Activated CD4-positive, alpha-beta T cell treated with anti-CD3 and anti-CD28 coated beads, Interleukin-2, amount 50 U/mL, for 48 hours (primary cell): Measurements from ENCODE around the gene LRMDA.

Experiments used
- DNase-seq, 2 experiments: peaks; one replicate each; pipeline ENCODE4 v3.0.0-alpha.2; 2020

Gene LRMDA

DNA sequence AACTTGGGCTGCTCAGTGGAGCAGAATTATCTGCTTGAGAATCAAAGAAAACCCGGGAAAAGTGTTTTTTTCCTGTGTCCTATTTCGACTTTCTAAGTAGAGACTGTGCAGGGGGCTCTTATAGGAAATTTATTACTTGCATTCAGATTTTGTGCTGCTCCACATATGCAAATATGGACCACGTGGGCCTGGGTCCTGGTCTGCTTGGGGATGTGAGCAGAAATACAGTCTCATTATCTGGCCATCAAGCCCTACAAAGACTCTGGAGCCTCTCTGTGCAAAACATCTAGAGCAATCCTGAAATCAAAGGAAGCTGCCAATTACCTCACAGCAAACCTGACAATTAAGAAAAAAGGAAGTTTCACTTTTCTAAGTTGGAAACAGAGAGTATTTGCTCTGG, 216.9 kb downstream of the LRMDA start:
- DNase-seq: no peak

DNA sequence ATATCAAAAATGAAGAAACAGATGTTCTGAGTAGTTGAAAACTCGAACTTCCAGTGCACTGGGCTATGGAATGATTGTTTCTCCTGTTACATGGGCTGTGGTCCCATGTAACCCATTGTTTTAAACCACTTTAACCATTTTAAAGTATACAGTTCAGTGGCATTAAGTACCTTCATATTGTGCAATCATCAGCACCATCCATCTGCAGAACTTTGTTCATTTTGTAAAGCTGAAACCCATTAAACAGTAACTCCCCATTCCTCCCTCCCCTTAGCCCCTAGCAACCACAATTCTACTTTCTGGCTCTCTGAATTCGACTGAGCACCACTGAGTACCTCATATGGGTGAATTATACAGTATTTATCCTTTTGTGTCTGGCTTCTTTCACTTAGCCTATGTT, 217.4 kb downstream of the LRMDA start:
- no peak for DNase-seq

- no peak for DNase-seq
Observed at GRCh38 chr10:75649466-75649865, 218.0 kb downstream of the LRMDA start.

DNA sequence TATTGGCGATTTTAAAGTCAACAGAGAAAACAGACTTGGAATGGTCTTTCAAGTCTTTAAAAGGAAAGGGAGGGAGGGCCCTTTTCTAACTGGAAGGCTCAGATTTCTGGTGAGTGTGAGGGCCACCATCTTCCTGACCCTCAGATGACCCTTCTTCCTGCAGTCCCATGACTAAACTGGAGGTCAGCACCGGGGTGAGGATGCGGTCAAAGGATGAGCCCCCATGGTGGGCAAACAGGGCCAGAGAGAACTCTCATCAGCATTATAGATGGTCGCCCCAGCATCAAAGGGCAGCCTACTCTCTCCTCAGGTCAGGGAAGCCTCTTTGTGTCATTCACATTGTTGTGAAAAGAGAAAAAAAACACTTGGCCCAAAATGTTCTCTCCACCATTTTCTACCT, 219.2 kb downstream of the LRMDA start:
- DNase-seq: no peak

DNA sequence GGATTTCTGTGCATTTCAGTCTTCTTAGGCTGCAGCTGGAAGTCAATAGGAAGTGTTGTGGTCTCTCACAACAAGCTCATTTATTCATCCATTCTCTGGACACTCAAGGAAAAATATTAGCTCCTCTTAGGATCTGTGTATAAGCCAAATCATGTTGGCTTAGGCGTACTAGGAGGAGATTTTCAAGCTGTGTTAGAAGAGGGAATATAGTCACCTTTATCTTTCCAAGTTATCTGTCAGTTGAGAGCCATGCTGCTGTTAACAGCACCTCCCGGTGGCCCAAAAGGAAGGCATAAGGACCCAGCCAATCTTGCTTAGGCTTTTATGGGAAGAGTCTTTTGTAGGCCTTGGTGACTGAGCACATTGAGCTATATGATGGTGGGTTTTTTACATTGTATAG, 220.0 kb downstream of the LRMDA start:
- DNase-seq: no peak

DNA sequence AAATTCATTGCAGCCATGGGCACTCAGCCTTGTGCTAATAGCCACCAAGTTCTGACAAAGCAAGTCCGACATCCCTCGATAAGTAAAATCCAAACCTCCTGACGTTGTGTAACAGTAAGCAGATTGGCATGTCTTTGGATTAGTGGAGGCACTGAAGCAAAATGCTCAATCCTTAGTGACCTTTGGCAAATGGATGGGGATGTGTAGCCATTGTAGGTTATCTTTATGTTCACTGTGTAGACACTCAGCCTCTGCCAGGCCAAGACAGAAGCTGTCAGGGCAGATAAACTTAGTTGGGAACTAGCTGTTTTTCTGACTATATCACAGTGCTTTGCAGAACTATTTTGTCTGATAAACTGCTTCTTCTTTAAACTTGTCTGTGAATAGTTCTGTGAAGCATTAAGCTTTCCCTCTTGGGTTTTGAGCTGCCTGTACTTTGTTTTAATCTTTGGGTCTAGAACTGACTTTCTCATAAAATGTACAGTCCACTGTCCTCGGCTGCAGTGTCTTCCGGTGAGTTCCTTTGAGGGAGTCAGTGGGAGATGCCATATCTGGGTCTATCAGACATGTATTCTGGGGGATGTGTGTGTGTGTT, 220.8 kb downstream of the LRMDA start:
- DNase-seq: no peak

DNA sequence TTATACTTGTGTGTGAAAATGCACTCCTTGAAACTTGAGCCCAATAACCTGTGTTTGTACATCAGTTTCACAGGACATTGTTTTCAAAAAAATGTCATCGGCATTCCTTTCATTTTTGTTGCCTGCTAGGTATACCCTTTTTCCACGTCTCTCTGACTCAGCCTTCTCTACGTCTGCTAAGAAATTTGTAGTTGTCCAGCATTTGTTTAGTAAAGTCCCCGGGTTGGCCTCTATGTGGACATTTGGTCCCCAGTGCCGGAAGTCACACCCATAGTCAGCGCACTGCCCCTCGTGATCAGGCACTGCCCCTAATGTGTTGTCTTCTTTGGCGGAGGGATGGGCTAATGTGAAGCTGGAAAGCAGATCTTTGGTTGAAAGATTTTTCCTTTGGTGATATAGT, 222.3 kb downstream of the LRMDA start:
- DNase-seq: no peak

DNA sequence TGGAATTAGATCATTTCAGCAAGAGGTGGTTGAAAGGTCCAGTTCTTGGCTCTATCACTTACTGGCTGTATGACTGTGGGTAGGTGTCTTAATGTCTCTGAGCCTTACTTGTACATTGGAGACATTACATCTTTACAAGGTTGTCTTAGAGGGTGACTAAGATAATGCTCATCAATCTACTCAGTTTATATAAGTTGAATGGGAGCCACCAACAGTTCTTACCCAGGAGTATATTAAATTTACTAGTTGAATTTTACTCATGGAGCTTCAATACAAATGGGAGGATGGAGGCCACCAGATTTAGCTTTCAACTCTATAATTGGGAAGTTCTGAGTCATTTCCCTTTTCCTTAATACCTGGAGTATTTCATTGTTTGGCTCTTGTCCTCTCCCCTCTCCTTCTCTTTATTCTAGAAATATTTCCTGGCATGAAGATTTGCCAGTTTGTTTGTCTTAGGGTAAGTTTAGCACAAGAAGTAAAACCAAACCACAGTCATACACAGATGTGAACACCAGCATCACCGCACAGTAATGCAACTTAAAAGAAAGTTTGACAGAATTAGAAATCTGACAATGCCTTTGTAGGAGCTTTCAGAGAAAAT, 222.8 kb downstream of the LRMDA start:
- DNase-seq: no peak

DNA sequence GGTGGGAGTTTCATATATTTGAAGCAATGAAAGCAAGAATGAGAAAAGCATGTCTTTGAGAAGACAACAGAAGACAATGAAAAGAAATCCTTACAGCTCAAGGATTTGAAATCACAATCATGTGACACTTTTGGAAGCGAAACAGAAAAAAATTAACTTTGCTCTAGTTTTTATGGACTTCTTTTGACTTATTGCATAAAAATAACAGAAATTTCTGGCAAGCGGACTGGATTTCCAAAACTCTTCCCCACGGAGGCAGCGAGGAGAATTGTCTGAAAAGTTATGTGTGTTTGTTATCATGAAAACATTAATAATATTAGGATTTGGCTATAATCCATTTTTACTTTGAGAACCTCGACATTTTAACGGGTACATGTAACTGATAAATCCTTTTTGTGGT, 223.3 kb downstream of the LRMDA start:
- DNase-seq: no peak

GRCh38 chr10:75655791-75656451, 224.5 kb downstream of the LRMDA start:
- no peak for DNase-seq

GRCh38 chr10:75657351-75657750, 225.9 kb downstream of the LRMDA start:
- no peak for DNase-seq

GRCh38 chr10:75658036-75658435, 226.6 kb downstream of the LRMDA start:
- DNase-seq: no peak

- DNase-seq: no peak
Observed at GRCh38 chr10:75658496-75658895, 227.1 kb downstream of the LRMDA start.

- no peak for DNase-seq
Observed at GRCh38 chr10:75658915-75659314, 227.5 kb downstream of the LRMDA start.

- DNase-seq: no peak
Observed at GRCh38 chr10:75660823-75661222, 229.4 kb downstream of the LRMDA start.

DNA sequence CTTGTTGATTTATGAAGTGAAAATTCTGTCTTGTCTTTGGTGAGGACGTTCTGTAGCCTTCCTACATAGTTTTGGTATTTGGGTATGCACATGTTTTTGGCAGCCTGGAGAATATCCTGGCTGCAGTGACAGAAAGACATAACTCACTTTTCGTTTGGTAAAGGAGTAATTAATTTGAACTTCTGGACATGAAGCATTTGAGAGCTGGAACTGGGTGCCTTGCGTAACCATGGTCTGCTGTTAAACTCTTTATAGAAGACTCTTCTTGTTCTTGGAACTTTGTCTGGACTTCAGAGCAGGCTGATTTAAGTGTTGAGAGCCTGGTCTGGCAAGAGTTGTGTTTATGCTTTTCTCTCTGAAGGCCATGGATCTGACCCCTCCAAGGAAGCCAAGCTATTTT, 231.3 kb downstream of the LRMDA start:
- DNase-seq: no peak

DNA sequence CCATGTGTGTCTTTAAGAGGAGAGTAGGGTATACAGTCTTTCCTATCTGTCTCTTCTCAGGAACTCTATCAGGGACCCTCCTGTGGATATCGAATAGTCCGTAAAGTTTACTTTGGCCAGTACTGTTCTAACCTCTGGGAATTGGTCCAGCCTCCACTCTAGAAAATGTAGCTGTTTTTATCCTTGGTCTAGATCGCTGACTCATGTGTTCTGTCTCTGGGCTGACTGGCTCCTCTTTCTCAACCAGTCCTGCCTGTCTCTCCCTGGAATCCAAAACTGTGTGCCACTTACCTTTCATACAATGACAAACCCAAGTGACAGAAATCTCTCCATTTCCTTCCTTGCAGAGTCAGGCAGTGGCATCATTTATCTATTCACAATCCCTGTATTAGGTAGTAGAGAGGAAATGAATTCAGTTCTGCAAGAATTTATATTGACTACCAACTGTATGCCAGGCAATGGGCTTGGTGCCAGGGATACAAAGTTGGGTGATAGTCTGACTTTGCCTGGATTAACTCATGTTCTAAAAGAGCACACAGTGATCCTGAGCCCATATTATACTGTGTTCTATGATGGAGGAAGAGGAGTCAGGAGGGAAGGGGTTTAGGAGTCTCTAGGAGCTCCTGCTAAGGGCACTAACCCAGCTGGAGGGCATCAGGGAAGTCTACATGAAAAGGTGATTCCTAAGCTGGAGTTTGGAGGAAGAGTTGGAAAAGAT, 232.7 kb downstream of the LRMDA start:
- no peak for DNase-seq

- DNase-seq: no peak
Observed at GRCh38 chr10:75664968-75665367, 233.5 kb downstream of the LRMDA start.

DNA sequence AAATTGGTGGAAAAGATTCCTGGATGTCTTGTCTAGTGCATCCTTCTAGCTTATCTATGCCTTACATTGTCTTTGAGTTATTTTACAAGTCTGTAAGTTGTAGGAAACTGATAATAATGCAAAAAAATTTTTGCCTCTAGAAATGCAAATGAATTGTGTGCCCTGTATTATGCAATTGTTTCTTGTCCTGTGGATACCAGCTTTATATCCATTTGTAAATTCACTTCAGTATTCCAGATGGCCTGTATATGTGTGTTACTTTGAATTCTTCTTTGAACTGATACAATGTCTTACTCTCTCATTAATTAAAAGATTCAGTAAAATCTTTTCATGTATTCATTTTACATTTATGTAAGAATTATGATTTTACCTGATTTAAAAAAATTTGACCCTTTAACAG, 234.3 kb downstream of the LRMDA start:
- no peak for DNase-seq

DNA sequence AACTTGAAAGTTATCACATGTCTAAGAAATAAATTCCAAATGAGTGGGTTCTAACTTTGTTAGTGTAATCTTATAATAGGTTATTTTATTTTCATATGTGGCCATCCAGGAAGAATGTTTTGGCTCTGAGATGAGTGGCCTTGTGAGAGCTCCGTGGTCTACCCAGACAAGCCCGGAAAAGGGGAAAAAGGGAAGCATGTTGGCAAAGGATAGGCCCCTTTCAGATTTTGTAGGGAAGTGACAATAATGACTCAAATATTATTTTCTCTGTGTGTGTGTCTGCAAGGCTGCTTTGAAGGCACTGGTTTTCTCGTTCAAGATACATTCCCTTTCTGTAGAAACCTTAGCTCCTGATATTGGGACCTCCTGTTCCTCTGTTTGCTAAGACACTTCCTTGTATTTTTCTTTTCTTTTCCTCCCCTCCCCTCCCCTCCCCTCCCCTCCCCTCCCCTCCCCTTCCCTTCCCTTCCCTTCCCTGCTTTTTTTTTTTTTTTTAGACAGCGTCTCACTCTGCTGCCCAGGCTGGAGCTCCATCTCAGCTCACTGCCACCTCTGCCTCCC, 240.8 kb downstream of the LRMDA start:
- no peak for DNase-seq

DNA sequence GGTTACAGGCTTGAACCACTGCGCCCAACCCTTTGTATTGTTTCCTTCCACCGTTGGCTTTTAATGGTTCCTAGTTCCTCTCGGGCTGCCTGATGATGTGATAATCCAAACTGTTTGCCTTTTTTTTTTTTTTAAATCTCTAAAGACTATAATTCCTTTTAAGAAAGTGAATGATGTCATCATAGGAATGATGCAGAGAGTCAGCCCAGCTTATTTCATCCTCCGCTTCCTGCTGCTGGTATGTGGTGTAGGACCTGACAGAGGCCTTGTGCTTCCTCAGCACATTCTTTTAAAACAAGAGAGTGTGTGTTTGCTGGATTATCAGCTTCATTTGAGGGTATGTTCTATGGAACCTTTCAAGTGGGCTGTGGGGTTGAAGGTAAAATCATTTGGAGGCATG, 241.4 kb downstream of the LRMDA start:
- DNase-seq: no peak

GRCh38 chr10:75677541-75677940, 246.1 kb downstream of the LRMDA start:
- DNase-seq: no peak

GRCh38 chr10:75678527-75678926, 247.1 kb downstream of the LRMDA start:
- DNase-seq: no peak

- DNase-seq: no peak
Observed at GRCh38 chr10:75679536-75679935, 248.1 kb downstream of the LRMDA start.
